Esophagus squamous epithelium (tissue), 5 donors: Measurements from ENCODE around the gene CFB. TPM values are rescaled to one million over a fixed set of nuclear protein-coding genes. Genes with fewer than 3 reads are reported as not detected.

Experiments used
- DNase-seq: peaks from one replicate; lab custom pipeline; 2025; lab: John Stamatoyannopoulos, UW
- H3K27ac ChIP-seq, 4 donors: fragments of 200-600 bp; sonication (generic); one replicate each; pipeline ENCODE4 v1.5.1; 2016 to 2019; ENCODE audit warnings: mild to moderate bottlenecking in 1 of 4
- H3K27me3 ChIP-seq, 4 donors: fragments of 200-600 bp; sonication (generic); 1 replicate in 3 of 4; 2 replicates in 1 of 4; pipeline versions ENCODE4 v1.5.1 to v1.6.0; 2017 to 2021; ENCODE audit warnings: antibody characterized with exemption in 1 of 4
- H3K36me3 ChIP-seq, 3 donors: fragments of 200-600 bp; sonication (generic); one replicate each; pipeline ENCODE4 v1.5.1; 2016 to 2019
- H3K4me1 ChIP-seq, 3 donors: fragments of 200-600 bp; sonication (generic); one replicate each; pipeline ENCODE4 v1.5.1; 2017 to 2019
- H3K4me3 ChIP-seq, 4 donors: fragments of 200-600 bp; sonication (generic); 1 replicate in 3 of 4; 2 replicates in 1 of 4; pipeline ENCODE4 v1.5.1; 2016 to 2019; ENCODE audit warnings: mild to moderate bottlenecking in 2 of 4, moderate library complexity in 1 of 4
- H3K9me3 ChIP-seq, 3 donors: fragments of 200-600 bp; sonication (generic); one replicate each; pipeline ENCODE4 v1.5.1; 2016 to 2019
- POLR2A ChIP-seq, 4 donors: fragments of 450-650 bp; IDR thresholded peaks; one replicate each; pipeline ENCODE4 v1.6.1; 2017; ENCODE audit warnings: antibody characterized with exemption in 4 of 4, mild to moderate bottlenecking in 4 of 4, moderate library complexity in 3 of 4
- WGBS, 2 donors: methylation state at CpG; one replicate each; pipeline ENCODE4 v1.1.5; 2018; 5-methylcytosine and 5-hydroxymethylcytosine counted together
- intact Hi-C: fragments of 100-400 bp; cut with DNase I; formaldehyde crosslinking; loops from one replicate; pipeline ENCODE4 v1.15.0; 2022
- total RNA-seq, 4 donors: library from RNA; depleted of rRNA; stranded (reverse); fragments of >200 nt; gene quantifications; one replicate each; pipeline ENCODE4 v1.1.0, GENCODE V29; 2016
- TF ChIP-seq, protein P1 (sequence below), 6 experiments: fragments of 450-650 bp in 4 of 6; fragments of 200-600 bp in 2 of 6; sonication (generic) in 2 of 6; IDR thresholded peaks; one replicate each; pipeline ENCODE4 v1.5.1; 2016 to 2019; ENCODE audit warnings: antibody characterized with exemption in 6 of 6, mild to moderate bottlenecking in 4 of 6, moderate library complexity in 4 of 6
- donor health status: DM: yes; HTN: yes; CAD: no.

Gene CFB
- total RNA-seq, 4 donors from 2014 or later, result 10.4 to 81.1 (median 22.4) TPM

DNA sequence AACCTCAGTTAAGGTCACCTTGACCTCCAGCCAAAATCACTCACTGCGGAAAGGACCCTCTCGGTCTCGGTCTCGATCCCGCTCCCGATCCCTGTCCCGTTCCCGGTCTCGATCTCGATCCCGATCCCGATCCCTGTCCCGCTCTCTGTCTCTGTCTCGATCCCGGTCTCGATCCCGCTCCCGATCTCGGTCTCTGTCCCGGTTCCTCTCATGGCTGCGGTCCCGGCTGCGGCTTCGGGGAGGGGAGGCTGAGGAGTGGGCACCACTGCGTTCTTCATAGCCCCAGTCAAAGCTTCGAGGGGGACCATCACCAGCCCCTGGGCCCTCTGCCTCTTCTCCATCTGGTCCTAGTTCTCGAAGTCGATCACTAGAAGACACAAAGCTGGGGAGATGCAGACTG, 8.6 kb downstream of the CFB start:
- H3K27ac ChIP-seq, result no peak overlapping the region
- WGBS, 2 donors, result 94 to 98% methylated on average over 26 to 27 of the region's 28 CpGs
- no peak for TF ChIP-seq POLR2A (IDR thresholded peaks at IDR 0.05)
- TF ChIP-seq, protein P1, sequence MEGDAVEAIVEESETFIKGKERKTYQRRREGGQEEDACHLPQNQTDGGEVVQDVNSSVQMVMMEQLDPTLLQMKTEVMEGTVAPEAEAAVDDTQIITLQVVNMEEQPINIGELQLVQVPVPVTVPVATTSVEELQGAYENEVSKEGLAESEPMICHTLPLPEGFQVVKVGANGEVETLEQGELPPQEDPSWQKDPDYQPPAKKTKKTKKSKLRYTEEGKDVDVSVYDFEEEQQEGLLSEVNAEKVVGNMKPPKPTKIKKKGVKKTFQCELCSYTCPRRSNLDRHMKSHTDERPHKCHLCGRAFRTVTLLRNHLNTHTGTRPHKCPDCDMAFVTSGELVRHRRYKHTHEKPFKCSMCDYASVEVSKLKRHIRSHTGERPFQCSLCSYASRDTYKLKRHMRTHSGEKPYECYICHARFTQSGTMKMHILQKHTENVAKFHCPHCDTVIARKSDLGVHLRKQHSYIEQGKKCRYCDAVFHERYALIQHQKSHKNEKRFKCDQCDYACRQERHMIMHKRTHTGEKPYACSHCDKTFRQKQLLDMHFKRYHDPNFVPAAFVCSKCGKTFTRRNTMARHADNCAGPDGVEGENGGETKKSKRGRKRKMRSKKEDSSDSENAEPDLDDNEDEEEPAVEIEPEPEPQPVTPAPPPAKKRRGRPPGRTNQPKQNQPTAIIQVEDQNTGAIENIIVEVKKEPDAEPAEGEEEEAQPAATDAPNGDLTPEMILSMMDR (IDR thresholded peaks at IDR 0.05), result no peak
- no peak for DNase-seq
- peaks cover 12 to 19% (median 14%) of the 10 kb centered on the region in 3 donors for H3K4me1 ChIP-seq
- H3K36me3 ChIP-seq, result peaks cover 12 to 73% (median 38%) of the 10 kb centered on the region in 3 donors
- H3K27me3 ChIP-seq, result no peaks in the 10 kb centered on the region
- intact Hi-C loops, result loop anchor here (5.0 kb wide), 1 partner anchor 52 kb away; the partner anchor contains the start of gene ZBTB12
- H3K4me3 ChIP-seq, result no peak overlapping the region
- no peaks in the 10 kb centered on the region for H3K9me3 ChIP-seq

DNA sequence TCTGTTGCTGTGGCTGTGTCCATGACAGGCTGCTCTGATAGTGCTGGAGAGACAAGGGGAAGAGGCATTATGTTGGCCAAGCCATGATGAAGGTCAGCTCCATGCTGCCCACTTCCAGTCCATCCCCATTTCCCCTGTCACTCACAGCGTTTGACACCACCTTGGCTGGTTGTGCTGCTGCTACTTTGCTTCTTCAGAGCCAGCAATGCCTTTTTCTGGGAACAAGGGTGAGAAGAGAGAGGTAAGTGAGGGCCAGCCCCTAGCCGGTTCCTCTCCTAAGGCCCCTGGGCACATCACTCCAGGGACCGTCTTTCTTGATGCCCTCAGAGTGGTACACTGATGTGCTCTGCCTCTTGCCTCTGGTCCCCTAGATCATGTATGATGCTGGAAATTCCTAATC, 10.9 kb downstream of the CFB start:
- no peaks in the 10 kb centered on the region for H3K27me3 ChIP-seq
- H3K4me3 ChIP-seq, result no peak overlapping the region
- peaks cover 15 to 28% (median 18%) of the 10 kb centered on the region in 3 donors for H3K4me1 ChIP-seq
- H3K36me3 ChIP-seq, result peaks cover 13 to 73% (median 47%) of the 10 kb centered on the region in 3 donors
- no peak for TF ChIP-seq POLR2A (IDR thresholded peaks at IDR 0.05)
- TF ChIP-seq, protein P1 (IDR thresholded peaks at IDR 0.05), result no peak
- 84 to 97% methylated on average over 3 of the region's 3 CpGs for WGBS, 2 donors
- DNase-seq, result no peak
- H3K27ac ChIP-seq, result no peak overlapping the region
- intact Hi-C loops, result no loop called here
- H3K9me3 ChIP-seq, result no peaks in the 10 kb centered on the region

DNA sequence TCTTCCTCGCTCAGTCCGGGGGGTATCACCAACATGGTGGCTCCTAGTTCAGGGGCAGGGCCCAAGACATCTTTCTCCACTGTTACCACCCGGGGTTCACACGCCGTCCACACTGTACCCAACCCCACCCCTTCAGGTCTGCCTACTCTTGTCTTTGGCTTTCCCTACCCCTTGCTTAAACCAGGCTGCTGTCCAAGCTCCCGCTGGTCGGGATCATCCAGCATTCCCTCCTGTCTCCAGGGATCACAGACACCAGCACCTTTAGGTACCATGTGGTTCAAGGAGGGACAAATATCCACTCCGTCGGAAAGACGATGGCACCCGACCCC, 12.5 kb downstream of the CFB start:
- no peaks in the 10 kb centered on the region for H3K27me3 ChIP-seq
- H3K27ac ChIP-seq, result peak overlapping the region; percentile 89 to 95 (median 92)
- peaks cover 9 to 74% (median 60%) of the 10 kb centered on the region in 3 donors for H3K36me3 ChIP-seq
- peaks cover 15 to 28% (median 18%) of the 10 kb centered on the region in 3 donors for H3K4me1 ChIP-seq
- no peaks in the 10 kb centered on the region for H3K9me3 ChIP-seq
- peak overlapping the region; percentile 78 to 93 (median 88) for H3K4me3 ChIP-seq
- no peak for DNase-seq
- WGBS, 2 donors, result 6 to 17% methylated on average over 8 to 11 of the region's 11 CpGs
- intact Hi-C loops, result no loop called here
- TF ChIP-seq POLR2A (IDR thresholded peaks at IDR 0.05), result no peak
- TF ChIP-seq, protein P1 (IDR thresholded peaks at IDR 0.05), result no peak

DNA sequence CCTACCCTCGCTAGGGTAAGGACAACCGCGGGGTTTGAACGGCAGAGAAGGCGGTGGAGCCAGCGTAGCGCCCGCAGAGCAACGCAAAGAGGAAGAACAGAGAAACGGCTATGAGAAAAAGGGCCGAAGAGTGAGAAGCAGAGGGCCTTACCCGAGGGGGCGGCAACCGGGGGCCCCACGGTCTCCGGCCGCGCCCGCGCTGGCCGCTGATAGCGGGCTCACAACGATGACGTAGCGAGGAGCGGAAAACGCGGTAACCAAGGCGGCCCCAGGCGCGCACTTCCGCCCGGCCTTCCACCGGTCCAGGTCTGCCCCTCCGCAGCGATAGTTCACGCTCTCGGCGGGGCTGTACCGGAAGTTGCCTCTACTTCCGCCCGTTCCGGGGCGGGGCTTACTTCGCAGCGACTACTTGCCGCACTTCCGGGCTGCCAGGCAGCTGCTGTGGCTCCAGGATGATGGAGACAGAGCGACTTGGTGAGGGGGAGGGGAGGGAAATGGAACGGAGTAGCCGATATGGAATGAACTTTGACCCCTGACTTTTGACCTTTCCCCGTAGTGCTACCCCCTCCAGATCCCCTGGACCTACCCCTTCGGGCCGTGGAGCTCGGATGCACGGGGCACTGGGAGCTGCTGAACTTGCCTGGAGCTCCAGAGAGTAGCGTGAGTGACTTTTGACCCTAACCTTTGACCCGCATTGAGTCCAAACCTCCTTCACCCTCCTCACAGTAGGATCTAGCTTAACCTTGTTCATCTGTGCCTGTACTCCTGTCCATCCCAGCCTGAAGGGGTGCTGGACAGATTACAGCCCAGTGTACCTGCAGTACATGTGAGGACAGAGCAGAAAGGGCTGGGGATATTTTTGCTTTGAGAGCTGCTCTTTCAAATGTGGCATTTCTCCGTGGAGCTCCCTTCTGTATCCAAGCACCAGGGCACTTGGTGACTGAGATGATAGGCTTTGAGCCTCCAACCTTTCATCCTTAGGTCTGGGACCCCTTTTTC, 13.1 kb downstream of the CFB start, which contains the start of the genes NELFE and SKIC2:
NELFE (minus strand) TSS at position 231 of the 999 bp plus-strand sequence. CDS start 525 bp downstream, outside the sequence.
SKIC2 (plus strand) TSS at position 435 of the 999 bp plus-strand sequence; CDS start at position 453, 18 bp downstream.
- Histone ChIP-seq H3K27ac (peak within 1 kb of the TSS; percentile 89 to 95 (median 92)), H3K9me3 (no peaks in the 10 kb centered on the region), H3K4me3 (peak within 1 kb of the TSS; percentile 78 to 93 (median 88)), H3K36me3 (peaks cover 5 to 74% (median 60%) of the 10 kb centered on the region in 3 donors), H3K4me1 (peaks cover 15 to 28% (median 18%) of the 10 kb centered on the region in 3 donors), H3K27me3 (no peaks in the 10 kb centered on the region)
- 1 to 2% methylated on average over 38 to 49 of the region's 59 CpGs for WGBS, 2 donors
- DNase-seq, result peak; percentile 84
- TF ChIP-seq, protein P1 (IDR thresholded peaks at IDR 0.05), result peak in 2 of 6 experiments; percentile 4 to 5
- TF ChIP-seq POLR2A (IDR thresholded peaks at IDR 0.05), result peak in 2 of 4 donors; percentile 67 to 71
- intact Hi-C loops, result no loop called here
